BLaER1 treated with 17β-estradiol and CSF1 and Interleukin-3, amounts not matched to agents 10 nM and 100 nM (cell line): Measurements from ENCODE around the gene TMTC1.

Experiments
- H3K27ac ChIP-seq, 11 experiments: shearing (Covaris generic); formaldehyde crosslinking; 2 replicates each; pipeline ENCODE4 v1.8.1; 2022
- H3K27me3 ChIP-seq, 11 experiments: shearing (Covaris generic); formaldehyde crosslinking; 2 replicates each; pipeline ENCODE4 v1.8.1; 2022
- H3K36me3 ChIP-seq, 11 experiments: shearing (Covaris generic); formaldehyde crosslinking; 2 replicates each; pipeline ENCODE4 v1.8.1; 2022
- H3K4me1 ChIP-seq, 10 experiments: shearing (Covaris generic); formaldehyde crosslinking; 2 replicates each; pipeline ENCODE4 v1.8.1; 2022
- H3K4me2 ChIP-seq, 11 experiments: shearing (Covaris generic); formaldehyde crosslinking; 2 replicates each; pipeline ENCODE4 v1.8.1; 2022
- H3K4me3 ChIP-seq, 10 experiments: shearing (Covaris generic); formaldehyde crosslinking; 2 replicates each; pipeline ENCODE4 v1.8.1; 2022
- H3K9ac ChIP-seq, 11 experiments: shearing (Covaris generic); formaldehyde crosslinking; 2 replicates each; pipeline ENCODE4 v1.8.1; 2022
- H3K9me3 ChIP-seq, 11 experiments: shearing (Covaris generic); formaldehyde crosslinking; replicated peaks in 1 of 11; 2 replicates each; pipeline ENCODE4 v1.8.1; 2022
- H4K20me1 ChIP-seq, 11 experiments: shearing (Covaris generic); formaldehyde crosslinking; 2 replicates each; pipeline ENCODE4 v1.8.1; 2022
- Cebpa-rat ChIP-seq, 11 experiments: shearing (Covaris generic); IDR thresholded peaks; 2 replicates each; pipeline ENCODE4 v1.8.1; 2022

The TMTC1 gene

GRCh38 chr12:29711381-29711780 is 72.4 kb downstream of the TMTC1 start:
- Histone ChIP-seq H3K4me1 (peaks cover 0 to 6% (median 0%) of the 10 kb centered on the region in 10 experiments; a peak in 3 of 20 replicates), H3K4me3 (no peak overlapping the region), H3K27me3 (no peaks in the 10 kb centered on the region), H3K9me3 (no peaks in the 10 kb centered on the region), H3K27ac (no peak overlapping the region), H3K9ac (no peak overlapping the region), H3K4me2 (no peak overlapping the region), H3K36me3 (no peaks in the 10 kb centered on the region), H4K20me1 (no peaks in the 10 kb centered on the region)
- TF ChIP-seq Cebpa-rat (IDR thresholded peaks at IDR 0.05) = no peak

- H3K9me3 ChIP-seq = no peaks in the 10 kb centered on the region
- no peaks in the 10 kb centered on the region for H4K20me1 ChIP-seq
- H3K4me2 ChIP-seq = no peak overlapping the region
- H3K27ac ChIP-seq = no peak overlapping the region
- H3K9ac ChIP-seq = no peak overlapping the region
- H3K27me3 ChIP-seq = no peaks in the 10 kb centered on the region
- H3K4me1 ChIP-seq = peaks cover 0 to 9% (median 0%) of the 10 kb centered on the region in 10 experiments; a peak in 4 of 20 replicates
- H3K36me3 ChIP-seq = no peaks in the 10 kb centered on the region
- no peak overlapping the region for H3K4me3 ChIP-seq
- no peak for TF ChIP-seq Cebpa-rat (IDR thresholded peaks at IDR 0.05)
Observed at GRCh38 chr12:29710104-29710503, 73.6 kb downstream of the TMTC1 start.

- no peak overlapping the region for H3K27ac ChIP-seq
- no peaks in the 10 kb centered on the region for H4K20me1 ChIP-seq
- peaks cover 0 to 12% (median 0%) of the 10 kb centered on the region in 10 experiments; a peak in 4 of 20 replicates for H3K4me1 ChIP-seq
- H3K9ac ChIP-seq = no peak overlapping the region
- no peak overlapping the region for H3K4me2 ChIP-seq
- no peaks in the 10 kb centered on the region for H3K9me3 ChIP-seq
- no peak overlapping the region for H3K4me3 ChIP-seq
- no peak for TF ChIP-seq Cebpa-rat (IDR thresholded peaks at IDR 0.05)
- H3K36me3 ChIP-seq = no peaks in the 10 kb centered on the region
- no peaks in the 10 kb centered on the region for H3K27me3 ChIP-seq
Observed at GRCh38 chr12:29709496-29710040, 74.2 kb downstream of the TMTC1 start.

- no peak overlapping the region for H3K27ac ChIP-seq
- no peaks in the 10 kb centered on the region for H3K36me3 ChIP-seq
- no peak overlapping the region for H3K4me3 ChIP-seq
- H3K9me3 ChIP-seq = no peaks in the 10 kb centered on the region
- H4K20me1 ChIP-seq = no peaks in the 10 kb centered on the region
- TF ChIP-seq Cebpa-rat (IDR thresholded peaks at IDR 0.05) = no peak
- H3K4me1 ChIP-seq = peaks cover 0 to 12% (median 0%) of the 10 kb centered on the region in 10 experiments; a peak in 5 of 20 replicates
- H3K27me3 ChIP-seq = no peaks in the 10 kb centered on the region
- H3K9ac ChIP-seq = no peak overlapping the region
- no peak overlapping the region for H3K4me2 ChIP-seq
Observed at GRCh38 chr12:29709054-29709453, 74.7 kb downstream of the TMTC1 start.

- Histone ChIP-seq H3K27ac (no peak overlapping the region), H3K4me1 (peaks cover 8 to 20% (median 11%) of the 10 kb centered on the region in 10 experiments; a peak in 19 of 20 replicates), H3K36me3 (no peaks in the 10 kb centered on the region), H3K4me2 (no peak overlapping the region), H3K4me3 (no peak overlapping the region), H3K27me3 (no peaks in the 10 kb centered on the region), H3K9ac (no peak overlapping the region), H3K9me3 (peaks cover 0 to 5% (median 0%) of the 10 kb centered on the region in 11 experiments; a peak in 3 of 22 replicates), H4K20me1 (no peaks in the 10 kb centered on the region)
- TF ChIP-seq Cebpa-rat (IDR thresholded peaks at IDR 0.05) = no peak
Observed at GRCh38 chr12:29707846-29708245, 75.9 kb downstream of the TMTC1 start.

- no peak for TF ChIP-seq Cebpa-rat (IDR thresholded peaks at IDR 0.05)
- 0 out of 22 replicates have a peak overlapping the region, but pooled peaks of 1 of the 11 experiments have one; percentile 1 for H3K4me2 ChIP-seq
- no peaks in the 10 kb centered on the region for H3K36me3 ChIP-seq
- no peaks in the 10 kb centered on the region for H4K20me1 ChIP-seq
- no peak overlapping the region for H3K9ac ChIP-seq
- H3K27ac ChIP-seq = no peak overlapping the region
- H3K4me1 ChIP-seq = peaks cover 12 to 26% (median 20%) of the 10 kb centered on the region in 10 experiments; a peak in 19 of 20 replicates
- H3K27me3 ChIP-seq = no peaks in the 10 kb centered on the region
- peaks cover 0 to 5% (median 0%) of the 10 kb centered on the region in 11 experiments; a peak in 3 of 22 replicates for H3K9me3 ChIP-seq
- no peak overlapping the region for H3K4me3 ChIP-seq
Observed at GRCh38 chr12:29706311-29706710, 77.4 kb downstream of the TMTC1 start.

- Histone ChIP-seq H3K27me3 (no peaks in the 10 kb centered on the region), H4K20me1 (no peaks in the 10 kb centered on the region), H3K4me3 (no peak overlapping the region), H3K4me1 (peaks cover 12 to 36% (median 26%) of the 10 kb centered on the region in 10 experiments; a peak in 19 of 20 replicates), H3K9ac (peak overlapping the region in 2 of 11 experiments; percentile 4 to 34; a peak in 2 of 22 replicates), H3K9me3 (peaks cover 0 to 5% (median 0%) of the 10 kb centered on the region in 11 experiments; a peak in 3 of 22 replicates), H3K27ac (peak overlapping the region in 8 of 11 experiments; percentile 17 to 70 (median 45); a peak in 12 of 22 replicates), H3K4me2 (peak overlapping the region; percentile 23 to 71 (median 45); a peak in 18 of 22 replicates), H3K36me3 (no peaks in the 10 kb centered on the region)
- TF ChIP-seq Cebpa-rat (IDR thresholded peaks at IDR 0.05) = no peak
Observed at GRCh38 chr12:29703528-29703927, 80.2 kb downstream of the TMTC1 start.

GRCh38 chr12:29702972-29703371 is 80.8 kb downstream of the TMTC1 start:
- no peak for TF ChIP-seq Cebpa-rat (IDR thresholded peaks at IDR 0.05)
- Histone ChIP-seq H3K27me3 (no peaks in the 10 kb centered on the region), H3K4me1 (peaks cover 12 to 36% (median 26%) of the 10 kb centered on the region in 10 experiments; a peak in 19 of 20 replicates), H3K36me3 (no peaks in the 10 kb centered on the region), H3K9ac (peak overlapping the region in 3 of 11 experiments; percentile 4 to 34 (median 28); a peak in 4 of 22 replicates), H3K9me3 (peaks cover 0 to 5% (median 0%) of the 10 kb centered on the region in 11 experiments; a peak in 3 of 22 replicates), H3K27ac (peak overlapping the region in 8 of 11 experiments; percentile 17 to 70 (median 45); a peak in 13 of 22 replicates), H4K20me1 (no peaks in the 10 kb centered on the region), H3K4me2 (peak overlapping the region; percentile 23 to 71 (median 45)), H3K4me3 (no peak overlapping the region)

GRCh38 chr12:29702222-29702621 is 81.5 kb downstream of the TMTC1 start:
- Histone ChIP-seq H3K9me3 (peaks cover 0 to 5% (median 0%) of the 10 kb centered on the region in 11 experiments; a peak in 3 of 22 replicates), H3K9ac (no peak overlapping the region), H3K27ac (peak overlapping the region in 6 of 11 experiments; percentile 34 to 70 (median 58); a peak in 9 of 22 replicates), H3K4me2 (peak overlapping the region in 8 of 11 experiments; percentile 27 to 71 (median 51); a peak in 14 of 22 replicates), H3K4me3 (no peak overlapping the region), H4K20me1 (no peaks in the 10 kb centered on the region), H3K27me3 (no peaks in the 10 kb centered on the region), H3K4me1 (peaks cover 12 to 36% (median 26%) of the 10 kb centered on the region in 10 experiments; a peak in 19 of 20 replicates), H3K36me3 (no peaks in the 10 kb centered on the region)
- no peak for TF ChIP-seq Cebpa-rat (IDR thresholded peaks at IDR 0.05)
